AG09309 (cell line): Measurements from ENCODE around the gene ZDHHC20.

Source experiments
- DNase-seq: peaks from one replicate; pipeline ENCODE4 v3.0.0-alpha.2; 2010; ENCODE audit warnings: low read depth
- H3K4me3 ChIP-seq: 2 replicates; pipeline ENCODE4 v1.5.1; 2011; ENCODE audit warnings: mild to moderate bottlenecking, low read depth, low read length, moderate library complexity; ENCODE audit not compliant: control insufficient read depth
- CTCF ChIP-seq: IDR thresholded peaks from 2 replicates; pipeline ENCODE4 v1.5.1; 2011; ENCODE audit warnings: mild to moderate bottlenecking, low read depth, low read length, inconsistent platforms; ENCODE audit not compliant: insufficient read depth, control insufficient read depth; ENCODE audit errors: missing control alignments

Gene ZDHHC20

GRCh38 chr13:21324803-21325202, 134.3 kb downstream of the ZDHHC20 start:
- TF ChIP-seq CTCF = no peak
- no peak overlapping the region for H3K4me3 ChIP-seq
- no peak for DNase-seq

GRCh38 chr13:21322988-21323387, 136.1 kb downstream of the ZDHHC20 start:
- DNase-seq = no peak
- no peak overlapping the region for H3K4me3 ChIP-seq
- no peak for TF ChIP-seq CTCF
